OCI-LY7 (cell line): ENCODE results near the gene COX8A.

Source experiments
- CTCF ChIP-seq: fragments of 200-600 bp; sonication (generic); conservative IDR thresholded peaks from 2 replicates; pipeline ENCODE4 v1.5.1; 2014; ENCODE audit warnings: mild to moderate bottlenecking, antibody characterized with exemption, low read length, moderate library complexity, mixed read lengths
- EZH2phosphoT487 ChIP-seq: fragments of 200-600 bp; sonication (generic); IDR thresholded peaks from 2 replicates; pipeline ENCODE4 v1.6.1; 2018; ENCODE audit warnings: low read depth, borderline replicate concordance, mild to moderate bottlenecking, mixed run types, antibody characterized with exemption, low read length, moderate library complexity, mixed read lengths

- TF ChIP-seq CTCF (no peak), EZH2phosphoT487 (no peak)
These were observed 35.7 kb upstream of the COX8A start, which contains the start of gene NAA40 for GRCh38 chr11:63938479-63939396.
